ENCODE results near the gene EIF4A3. TPM values are rescaled to one million over a fixed set of nuclear protein-coding genes. Genes with fewer than 3 reads are reported as not detected.

Gene EIF4A3
- total RNA-seq, 3 donors from 2014 or later (not counting 1 experiment from before 2014, with no cell fraction given) = 86.2 to 88.6 (median 88.0) TPM

- peaks cover 0 to 4% of the 10 kb centered on the region in 2 donors for H3K27me3 Mint-ChIP-seq (ENCODE audit: low read depth in 2 of 2)
- no peak for TF ChIP-seq CTCF (IDR thresholded peaks at IDR 0.05)
- H3K27me3 ChIP-seq (ENCODE audit: control insufficient read depth, insufficient read depth, low read length) = no peaks in the 10 kb centered on the region
These were observed 31.2 kb upstream of the EIF4A3 start for GRCh38 chr17:80177986-80178595.

GRCh38 chr17:80176757-80177156 lies 29.8 kb upstream of the EIF4A3 start:
- Mint-ChIP-seq H3K36me3 (no peaks in the 10 kb centered on the region), H3K4me1 (no peaks in the 10 kb centered on the region), H3K27ac (no peak overlapping the region), H3K9me3 (no peaks in the 10 kb centered on the region), H3K4me3 (no peak overlapping the region), H3K27me3 (ENCODE audit: low read depth in 2 of 2) (peaks cover 0 to 4% of the 10 kb centered on the region in 2 donors)
- no peak for ATAC-seq
- Histone ChIP-seq H3K4me1 (ENCODE audit: control insufficient read depth, insufficient read depth, low read length) (no peaks in the 10 kb centered on the region), H3K27ac (ENCODE audit: low read length) (no peak overlapping the region), H3K36me3 (ENCODE audit: control insufficient read depth, insufficient read depth, low read length) (no peaks in the 10 kb centered on the region), H3K9me3 (ENCODE audit: control insufficient read depth, insufficient read depth, low read length) (no peaks in the 10 kb centered on the region), H3K27me3 (ENCODE audit: control insufficient read depth, insufficient read depth, low read length) (no peaks in the 10 kb centered on the region), H3K4me3 (ENCODE audit: low read length) (no peak overlapping the region)
- intact Hi-C loops (cut with micrococcal nuclease) = no loop called here
- WGBS (ENCODE audit: insufficient coverage) = 90% methylated on average over 11 of the region's 11 CpGs
- no peak for DNase-seq
- TF ChIP-seq CTCF (IDR thresholded peaks at IDR 0.05) = no peak

More at GRCh38 chr17:80177986-80178595, 31.2 kb upstream of the EIF4A3 start:
- no peaks in the 10 kb centered on the region for H3K9me3 Mint-ChIP-seq
- H3K27ac Mint-ChIP-seq = no peak overlapping the region
- Histone ChIP-seq H3K4me3 (ENCODE audit: low read length) (no peak overlapping the region), H3K27ac (ENCODE audit: low read length) (no peak overlapping the region), H3K9me3 (ENCODE audit: control insufficient read depth, insufficient read depth, low read length) (no peaks in the 10 kb centered on the region), H3K36me3 (ENCODE audit: control insufficient read depth, insufficient read depth, low read length) (no peaks in the 10 kb centered on the region), H3K4me1 (ENCODE audit: control insufficient read depth, insufficient read depth, low read length) (no peaks in the 10 kb centered on the region)
- no peak for ATAC-seq
- H3K4me3 Mint-ChIP-seq = no peak overlapping the region
- H3K36me3 Mint-ChIP-seq = no peaks in the 10 kb centered on the region
- no peak for DNase-seq
- H3K4me1 Mint-ChIP-seq = no peaks in the 10 kb centered on the region
- WGBS (ENCODE audit: insufficient coverage) = 86% methylated on average over 21 of the region's 21 CpGs
- intact Hi-C loops (cut with micrococcal nuclease) = no loop called here

DNA sequence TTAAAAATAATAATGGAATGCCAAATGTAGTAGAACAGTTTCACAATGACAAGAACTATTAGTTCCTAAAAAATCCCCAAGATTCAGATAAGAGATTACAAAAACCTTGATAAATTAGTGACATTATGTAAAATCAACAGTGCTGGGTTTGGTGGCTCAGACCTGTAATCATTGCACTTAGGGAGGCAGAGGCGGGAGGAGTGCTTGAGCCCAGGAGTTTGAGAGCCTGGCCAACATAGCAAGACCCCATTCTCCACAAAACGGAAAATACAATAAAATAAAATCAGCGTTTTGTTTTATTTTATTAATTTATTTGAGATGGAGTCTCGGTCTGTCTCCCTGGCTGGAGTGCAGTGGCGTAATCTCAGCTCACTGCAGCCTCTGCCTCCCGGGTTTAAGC lies 27.0 kb upstream of the EIF4A3 start:
- intact Hi-C loops (cut with micrococcal nuclease) = no loop called here
- Mint-ChIP-seq H3K27me3 (ENCODE audit: low read depth in 2 of 2) (peaks cover 0 to 7% of the 10 kb centered on the region in 2 donors), H3K27ac (no peak overlapping the region), H3K4me1 (no peaks in the 10 kb centered on the region), H3K9me3 (no peaks in the 10 kb centered on the region), H3K4me3 (no peak overlapping the region), H3K36me3 (no peaks in the 10 kb centered on the region)
- Histone ChIP-seq H3K27me3 (ENCODE audit: control insufficient read depth, insufficient read depth, low read length) (no peaks in the 10 kb centered on the region), H3K4me3 (ENCODE audit: low read length) (no peak overlapping the region), H3K36me3 (ENCODE audit: control insufficient read depth, insufficient read depth, low read length) (no peaks in the 10 kb centered on the region), H3K9me3 (ENCODE audit: control insufficient read depth, insufficient read depth, low read length) (no peaks in the 10 kb centered on the region), H3K27ac (ENCODE audit: low read length) (no peak overlapping the region), H3K4me1 (ENCODE audit: control insufficient read depth, insufficient read depth, low read length) (no peaks in the 10 kb centered on the region)
- ATAC-seq (no peak), DNase-seq (no peak)
- TF ChIP-seq CTCF (IDR thresholded peaks at IDR 0.05) = no peak
- 100% methylated on average over 1 of the region's 6 CpGs for WGBS (ENCODE audit: insufficient coverage)

- Mint-ChIP-seq H3K27me3 (ENCODE audit: low read depth in 2 of 2) (peaks cover 0 to 7% of the 10 kb centered on the region in 2 donors), H3K36me3 (no peaks in the 10 kb centered on the region), H3K4me3 (no peak overlapping the region), H3K4me1 (no peaks in the 10 kb centered on the region), H3K27ac (no peak overlapping the region), H3K9me3 (no peaks in the 10 kb centered on the region)
- intact Hi-C loops (cut with micrococcal nuclease) = no loop called here
- Histone ChIP-seq H3K4me1 (ENCODE audit: control insufficient read depth, insufficient read depth, low read length) (no peaks in the 10 kb centered on the region), H3K27me3 (ENCODE audit: control insufficient read depth, insufficient read depth, low read length) (no peaks in the 10 kb centered on the region), H3K36me3 (ENCODE audit: control insufficient read depth, insufficient read depth, low read length) (no peaks in the 10 kb centered on the region), H3K9me3 (ENCODE audit: control insufficient read depth, insufficient read depth, low read length) (no peaks in the 10 kb centered on the region), H3K4me3 (ENCODE audit: low read length) (no peak overlapping the region), H3K27ac (ENCODE audit: low read length) (no peak overlapping the region)
- 92% methylated on average over 2 of the region's 12 CpGs for WGBS (ENCODE audit: insufficient coverage)
- no peak for DNase-seq
- no peak for ATAC-seq
- TF ChIP-seq CTCF (IDR thresholded peaks at IDR 0.05) = no peak
These were observed 26.2 kb upstream of the EIF4A3 start for GRCh38 chr17:80173126-80173525.
